HepG2 (cell line): ENCODE measurements around the gene PPP4C. TPM values are rescaled to one million over a fixed set of nuclear protein-coding genes. Genes with fewer than 3 reads are reported as not detected.

Experiments used
- ARNT ChIP-seq: fragments of 450-650 bp; IDR thresholded peaks from 2 replicates; pipeline ENCODE4 v1.6.1; 2017
- ATF7 ChIP-seq, 2 experiments: fragments of 450-650 bp in 1 of 2; sonication (generic) in 1 of 2; formaldehyde crosslinking in 1 of 2; IDR thresholded peaks; 2 replicates each; pipeline versions ENCODE4 v1.4.0 to v1.6.1; 2016 to 2020; ENCODE audit warnings: antibody characterized with exemption in 1 of 2, mild to moderate bottlenecking in 1 of 2, missing genetic modification reagents in 1 of 2
- HNRNPLL ChIP-seq: fragments of 200-400 bp; formaldehyde crosslinking; IDR thresholded peaks from 2 replicates; pipeline ENCODE4 v1.6.1; 2017; ENCODE audit warnings: mild to moderate bottlenecking, low read depth, low read length; ENCODE audit not compliant: poor library complexity, severe bottlenecking
- PLRG1 ChIP-seq: fragments of 450-650 bp; conservative IDR thresholded peaks from 2 replicates; pipeline ENCODE4 v1.6.1; 2016
- RBFOX2 ChIP-seq: fragments of 200-400 bp; formaldehyde crosslinking; IDR thresholded peaks from 2 replicates; pipeline ENCODE4 v1.6.1; 2017; ENCODE audit warnings: low read depth, mild to moderate bottlenecking, low read length
- TP53 ChIP-seq: sonication (generic); formaldehyde crosslinking; conservative IDR thresholded peaks from 2 replicates; pipeline ENCODE4 v1.4.0; 2020; ENCODE audit warnings: missing genetic modification reagents
- ZFX ChIP-seq: sonication (generic); formaldehyde crosslinking; IDR thresholded peaks from 2 replicates; pipeline ENCODE4 v1.4.0; 2020; ENCODE audit warnings: mild to moderate bottlenecking, low read depth, missing genetic modification reagents, moderate library complexity
- ZMYM3 ChIP-seq: sonication (generic); formaldehyde crosslinking; IDR thresholded peaks from 2 replicates; pipeline ENCODE4 v1.5.1; 2020; ENCODE audit warnings: mild to moderate bottlenecking, missing genetic modification reagents
- ZNF260 ChIP-seq: sonication (generic); formaldehyde crosslinking; IDR thresholded peaks from 2 replicates; pipeline ENCODE4 v1.4.0; 2020; ENCODE audit warnings: missing genetic modification reagents, low read depth, mild to moderate bottlenecking, borderline replicate concordance
- ZNF556 ChIP-seq: sonication (generic); formaldehyde crosslinking; IDR thresholded peaks from 2 replicates; pipeline ENCODE4 v1.4.0; 2020; ENCODE audit warnings: mild to moderate bottlenecking, missing genetic modification reagents, borderline replicate concordance
- ZNF660 ChIP-seq: sonication (generic); formaldehyde crosslinking; IDR thresholded peaks from 2 replicates; pipeline ENCODE4 v1.5.1; 2020; ENCODE audit warnings: mild to moderate bottlenecking, low read depth, missing genetic modification reagents, borderline replicate concordance
- ZNF672 ChIP-seq: sonication (generic); formaldehyde crosslinking; IDR thresholded peaks from 2 replicates; pipeline ENCODE4 v1.8.1; 2022; ENCODE audit warnings: missing genetic modification reagents
- polyA plus RNA-seq, 8 experiments: library from polyadenylated mRNA; depleted of rRNA in 3 of 8; stranded (reverse) in 7 of 8; unstranded in 1 of 8; fragments of >200 nt; fragmentation: Illumina TruSeq in 4 of 8; extraction: Trizol in 4 of 8; gene quantifications; 2 replicates each; pipeline versions ENCODE4 v1.2.1 to v1.2.3, GENCODE V29; 2011 to 2016; ENCODE audit warnings: low read depth in 4 of 8, missing spikeins in 1 of 8, mixed read lengths in 1 of 8; ENCODE audit not compliant: insufficient read depth in 1 of 8
- total RNA-seq, 5 experiments: library from RNA; depleted of rRNA; stranded (reverse); fragments of >200 nt; fragmentation: Illumina TruSeq; extraction: Trizol; gene quantifications; 2 replicates each; pipeline ENCODE4 v1.2.3, GENCODE V29; 2016; ENCODE audit warnings: low read depth in 1 of 5
- TF ChIP-seq, protein P1 (sequence below): sonication (generic); formaldehyde crosslinking; IDR thresholded peaks from 2 replicates; pipeline ENCODE4 v1.4.0; 2020; ENCODE audit warnings: mild to moderate bottlenecking, missing genetic modification reagents
- TF ChIP-seq, protein P2 (sequence below): sonication (generic); formaldehyde crosslinking; IDR thresholded peaks from 2 replicates; pipeline ENCODE4 v1.9.0; 2021; ENCODE audit warnings: missing genetic modification reagents, mild to moderate bottlenecking, borderline replicate concordance
- TF ChIP-seq, protein P3 (sequence below): sonication (generic); formaldehyde crosslinking; IDR thresholded peaks from 2 replicates; pipeline ENCODE4 v1.5.0; 2020; ENCODE audit warnings: mild to moderate bottlenecking, missing genetic modification reagents, borderline replicate concordance
- TF ChIP-seq, protein P4 (sequence below): sonication (generic); formaldehyde crosslinking; conservative IDR thresholded peaks from 2 replicates; pipeline ENCODE4 v1.4.0; 2020; ENCODE audit warnings: missing genetic modification reagents

The PPP4C gene
- total and polyA plus RNA-seq, 2 of the 13 experiments (the other 11 are each of a cell fraction or from before 2014, with no cell fraction given): 176 to 220 TPM

DNA sequence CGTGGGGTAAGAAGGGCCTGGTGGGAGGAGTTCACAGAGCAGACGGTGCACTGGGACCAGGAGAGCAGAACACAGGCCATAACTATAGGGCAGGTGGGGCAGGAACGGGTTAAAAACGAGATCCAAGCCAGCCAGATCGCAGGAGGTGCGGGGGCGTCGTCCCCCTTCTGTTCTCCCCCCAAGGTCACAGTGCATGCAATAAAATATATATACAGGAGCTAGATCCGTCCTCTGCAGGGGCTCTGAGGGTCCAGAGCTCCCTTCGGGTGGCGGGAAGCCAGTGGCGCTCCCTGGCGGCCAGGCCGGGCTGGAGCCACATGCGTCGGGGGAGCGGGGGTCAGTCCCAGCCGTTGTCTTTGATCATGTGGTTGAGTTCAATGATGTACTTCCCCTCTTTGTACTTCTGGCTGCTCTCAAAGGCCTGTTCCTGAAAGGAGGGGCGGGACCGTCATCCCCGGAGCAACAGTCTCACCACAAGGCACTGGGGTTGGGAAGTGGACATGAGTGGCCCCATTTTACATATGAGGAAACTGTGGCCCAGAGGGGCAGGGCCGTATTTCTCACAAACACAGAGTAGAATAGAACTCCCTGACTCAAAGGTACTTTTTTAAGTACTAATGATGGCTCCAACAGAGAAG is 16.7 kb downstream of the PPP4C start (continued):
- TF ChIP-seq, protein P1, sequence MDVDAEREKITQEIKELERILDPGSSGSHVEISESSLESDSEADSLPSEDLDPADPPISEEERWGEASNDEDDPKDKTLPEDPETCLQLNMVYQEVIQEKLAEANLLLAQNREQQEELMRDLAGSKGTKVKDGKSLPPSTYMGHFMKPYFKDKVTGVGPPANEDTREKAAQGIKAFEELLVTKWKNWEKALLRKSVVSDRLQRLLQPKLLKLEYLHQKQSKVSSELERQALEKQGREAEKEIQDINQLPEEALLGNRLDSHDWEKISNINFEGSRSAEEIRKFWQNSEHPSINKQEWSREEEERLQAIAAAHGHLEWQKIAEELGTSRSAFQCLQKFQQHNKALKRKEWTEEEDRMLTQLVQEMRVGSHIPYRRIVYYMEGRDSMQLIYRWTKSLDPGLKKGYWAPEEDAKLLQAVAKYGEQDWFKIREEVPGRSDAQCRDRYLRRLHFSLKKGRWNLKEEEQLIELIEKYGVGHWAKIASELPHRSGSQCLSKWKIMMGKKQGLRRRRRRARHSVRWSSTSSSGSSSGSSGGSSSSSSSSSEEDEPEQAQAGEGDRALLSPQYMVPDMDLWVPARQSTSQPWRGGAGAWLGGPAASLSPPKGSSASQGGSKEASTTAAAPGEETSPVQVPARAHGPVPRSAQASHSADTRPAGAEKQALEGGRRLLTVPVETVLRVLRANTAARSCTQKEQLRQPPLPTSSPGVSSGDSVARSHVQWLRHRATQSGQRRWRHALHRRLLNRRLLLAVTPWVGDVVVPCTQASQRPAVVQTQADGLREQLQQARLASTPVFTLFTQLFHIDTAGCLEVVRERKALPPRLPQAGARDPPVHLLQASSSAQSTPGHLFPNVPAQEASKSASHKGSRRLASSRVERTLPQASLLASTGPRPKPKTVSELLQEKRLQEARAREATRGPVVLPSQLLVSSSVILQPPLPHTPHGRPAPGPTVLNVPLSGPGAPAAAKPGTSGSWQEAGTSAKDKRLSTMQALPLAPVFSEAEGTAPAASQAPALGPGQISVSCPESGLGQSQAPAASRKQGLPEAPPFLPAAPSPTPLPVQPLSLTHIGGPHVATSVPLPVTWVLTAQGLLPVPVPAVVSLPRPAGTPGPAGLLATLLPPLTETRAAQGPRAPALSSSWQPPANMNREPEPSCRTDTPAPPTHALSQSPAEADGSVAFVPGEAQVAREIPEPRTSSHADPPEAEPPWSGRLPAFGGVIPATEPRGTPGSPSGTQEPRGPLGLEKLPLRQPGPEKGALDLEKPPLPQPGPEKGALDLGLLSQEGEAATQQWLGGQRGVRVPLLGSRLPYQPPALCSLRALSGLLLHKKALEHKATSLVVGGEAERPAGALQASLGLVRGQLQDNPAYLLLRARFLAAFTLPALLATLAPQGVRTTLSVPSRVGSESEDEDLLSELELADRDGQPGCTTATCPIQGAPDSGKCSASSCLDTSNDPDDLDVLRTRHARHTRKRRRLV (CRISPR knock-in tag): peak; percentile 74; the same call in 1 of the 2 replicates
- TF ChIP-seq ZNF260 (CRISPR knock-in tag) (no peak), TP53 (no peak), HNRNPLL (no peak), PLRG1 (no peak), ZMYM3 (peak; percentile 97), ZNF660 (CRISPR knock-in tag) (no peak), ZNF556 (CRISPR knock-in tag) (peak; percentile 72), ATF7 (IDR thresholded peaks at IDR 0.05) (no peak), ATF7 (CRISPR knock-in tag; IDR thresholded peaks at IDR 0.05) (0 out of 2 replicates have a peak, but pooled peaks have one; percentile 45), ARNT (no peak), ZNF672 (CRISPR knock-in tag) (no peak), RBFOX2 (no peak), ZFX (CRISPR knock-in tag) (peak; percentile 80)
- TF ChIP-seq, protein P2, sequence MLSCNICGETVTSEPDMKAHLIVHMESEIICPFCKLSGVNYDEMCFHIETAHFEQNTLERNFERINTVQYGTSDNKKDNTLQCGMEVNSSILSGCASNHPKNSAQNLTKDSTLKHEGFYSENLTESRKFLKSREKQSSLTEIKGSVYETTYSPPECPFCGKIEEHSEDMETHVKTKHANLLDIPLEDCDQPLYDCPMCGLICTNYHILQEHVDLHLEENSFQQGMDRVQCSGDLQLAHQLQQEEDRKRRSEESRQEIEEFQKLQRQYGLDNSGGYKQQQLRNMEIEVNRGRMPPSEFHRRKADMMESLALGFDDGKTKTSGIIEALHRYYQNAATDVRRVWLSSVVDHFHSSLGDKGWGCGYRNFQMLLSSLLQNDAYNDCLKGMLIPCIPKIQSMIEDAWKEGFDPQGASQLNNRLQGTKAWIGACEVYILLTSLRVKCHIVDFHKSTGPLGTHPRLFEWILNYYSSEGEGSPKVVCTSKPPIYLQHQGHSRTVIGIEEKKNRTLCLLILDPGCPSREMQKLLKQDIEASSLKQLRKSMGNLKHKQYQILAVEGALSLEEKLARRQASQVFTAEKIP: 0 out of 2 replicates have a peak, but pooled peaks have one; percentile 4
- TF ChIP-seq, protein P3, sequence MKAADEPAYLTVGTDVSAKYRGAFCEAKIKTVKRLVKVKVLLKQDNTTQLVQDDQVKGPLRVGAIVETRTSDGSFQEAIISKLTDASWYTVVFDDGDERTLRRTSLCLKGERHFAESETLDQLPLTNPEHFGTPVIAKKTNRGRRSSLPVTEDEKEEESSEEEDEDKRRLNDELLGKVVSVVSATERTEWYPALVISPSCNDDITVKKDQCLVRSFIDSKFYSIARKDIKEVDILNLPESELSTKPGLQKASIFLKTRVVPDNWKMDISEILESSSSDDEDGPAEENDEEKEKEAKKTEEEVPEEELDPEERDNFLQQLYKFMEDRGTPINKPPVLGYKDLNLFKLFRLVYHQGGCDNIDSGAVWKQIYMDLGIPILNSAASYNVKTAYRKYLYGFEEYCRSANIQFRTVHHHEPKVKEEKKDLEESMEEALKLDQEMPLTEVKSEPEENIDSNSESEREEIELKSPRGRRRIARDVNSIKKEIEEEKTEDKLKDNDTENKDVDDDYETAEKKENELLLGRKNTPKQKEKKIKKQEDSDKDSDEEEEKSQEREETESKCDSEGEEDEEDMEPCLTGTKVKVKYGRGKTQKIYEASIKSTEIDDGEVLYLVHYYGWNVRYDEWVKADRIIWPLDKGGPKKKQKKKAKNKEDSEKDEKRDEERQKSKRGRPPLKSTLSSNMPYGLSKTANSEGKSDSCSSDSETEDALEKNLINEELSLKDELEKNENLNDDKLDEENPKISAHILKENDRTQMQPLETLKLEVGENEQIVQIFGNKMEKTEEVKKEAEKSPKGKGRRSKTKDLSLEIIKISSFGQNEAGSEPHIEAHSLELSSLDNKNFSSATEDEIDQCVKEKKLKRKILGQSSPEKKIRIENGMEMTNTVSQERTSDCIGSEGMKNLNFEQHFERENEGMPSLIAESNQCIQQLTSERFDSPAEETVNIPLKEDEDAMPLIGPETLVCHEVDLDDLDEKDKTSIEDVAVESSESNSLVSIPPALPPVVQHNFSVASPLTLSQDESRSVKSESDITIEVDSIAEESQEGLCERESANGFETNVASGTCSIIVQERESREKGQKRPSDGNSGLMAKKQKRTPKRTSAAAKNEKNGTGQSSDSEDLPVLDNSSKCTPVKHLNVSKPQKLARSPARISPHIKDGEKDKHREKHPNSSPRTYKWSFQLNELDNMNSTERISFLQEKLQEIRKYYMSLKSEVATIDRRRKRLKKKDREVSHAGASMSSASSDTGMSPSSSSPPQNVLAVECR (CRISPR knock-in tag): peak; percentile 66; the same call in 1 of the 2 replicates
- TF ChIP-seq, protein P4, sequence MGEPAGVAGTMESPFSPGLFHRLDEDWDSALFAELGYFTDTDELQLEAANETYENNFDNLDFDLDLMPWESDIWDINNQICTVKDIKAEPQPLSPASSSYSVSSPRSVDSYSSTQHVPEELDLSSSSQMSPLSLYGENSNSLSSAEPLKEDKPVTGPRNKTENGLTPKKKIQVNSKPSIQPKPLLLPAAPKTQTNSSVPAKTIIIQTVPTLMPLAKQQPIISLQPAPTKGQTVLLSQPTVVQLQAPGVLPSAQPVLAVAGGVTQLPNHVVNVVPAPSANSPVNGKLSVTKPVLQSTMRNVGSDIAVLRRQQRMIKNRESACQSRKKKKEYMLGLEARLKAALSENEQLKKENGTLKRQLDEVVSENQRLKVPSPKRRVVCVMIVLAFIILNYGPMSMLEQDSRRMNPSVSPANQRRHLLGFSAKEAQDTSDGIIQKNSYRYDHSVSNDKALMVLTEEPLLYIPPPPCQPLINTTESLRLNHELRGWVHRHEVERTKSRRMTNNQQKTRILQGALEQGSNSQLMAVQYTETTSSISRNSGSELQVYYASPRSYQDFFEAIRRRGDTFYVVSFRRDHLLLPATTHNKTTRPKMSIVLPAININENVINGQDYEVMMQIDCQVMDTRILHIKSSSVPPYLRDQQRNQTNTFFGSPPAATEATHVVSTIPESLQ: no peak
